GM19455 (cell line): ENCODE results near the gene PRKAG3.
"Not testable (repeated sequence)": the region's sequence is repeated elsewhere in the genome, so short reads cannot be mapped to it uniquely, and the experiment has no call there.

Experiments
- ATAC-seq: cut with Tn5 transposase; IDR thresholded peaks from one replicate; pipeline ENCODE4 v1.9.1; 2021; ENCODE audit not compliant: unreplicated experiment

Gene PRKAG3

DNA sequence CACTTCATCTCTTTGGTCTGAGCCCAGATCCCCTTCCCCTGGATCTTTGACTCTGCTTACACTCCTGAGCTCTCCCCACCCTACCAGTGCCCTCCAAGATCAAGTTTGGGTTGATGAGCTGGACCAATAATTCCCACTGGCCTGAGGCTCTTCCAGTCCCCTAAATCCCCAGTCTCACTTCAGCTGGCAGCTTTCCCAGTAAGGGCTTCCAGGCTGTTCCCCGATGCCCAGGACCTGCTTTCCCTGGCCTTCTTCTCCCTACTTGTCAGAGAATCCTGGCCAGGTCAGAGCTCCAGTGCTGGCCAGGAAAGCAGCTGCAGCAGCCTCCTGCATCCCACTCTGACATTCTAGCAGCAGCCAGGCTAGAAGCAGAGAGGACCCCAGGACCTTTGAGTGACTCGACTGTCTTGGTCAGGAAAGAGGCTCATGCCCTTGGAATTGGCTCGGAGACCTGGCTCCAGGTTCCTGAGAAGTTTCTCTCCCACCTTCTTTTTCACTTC lies 31.5 kb upstream of the PRKAG3 start:
- ATAC-seq, result no peak

DNA sequence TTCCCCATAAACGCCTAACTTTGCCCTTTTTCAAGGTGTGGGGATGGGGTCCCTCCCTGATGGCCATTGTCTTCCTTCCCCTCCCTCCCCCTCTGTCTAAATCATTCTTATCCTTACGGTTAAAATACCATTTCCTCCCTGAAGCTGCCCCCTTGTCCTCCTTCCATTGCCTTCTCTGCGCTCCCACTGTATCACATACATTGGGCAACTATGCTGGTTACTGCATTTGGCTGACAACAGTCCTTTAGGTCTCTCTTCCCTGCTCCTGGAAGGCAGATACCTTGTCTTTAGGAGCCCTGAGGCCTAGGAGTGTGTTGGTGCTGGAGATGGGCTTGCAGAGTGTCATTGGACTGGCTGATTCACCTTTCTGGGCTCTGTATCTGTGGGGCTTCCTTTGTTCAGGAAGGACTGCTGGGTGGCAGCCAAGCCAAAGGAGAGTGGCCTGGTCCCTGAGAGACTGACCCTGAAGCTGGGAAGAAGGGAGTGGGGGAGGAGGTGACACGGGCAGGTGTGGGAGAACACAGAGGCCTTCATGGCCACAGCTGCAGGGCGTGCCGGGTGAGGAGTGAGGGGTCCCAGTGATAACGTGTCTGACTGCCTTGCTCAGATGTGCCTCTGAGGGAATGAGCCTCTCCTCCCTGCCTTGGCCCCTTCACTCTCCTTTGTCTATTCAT lies 30.2 kb upstream of the PRKAG3 start:
- ATAC-seq, result no peak

DNA sequence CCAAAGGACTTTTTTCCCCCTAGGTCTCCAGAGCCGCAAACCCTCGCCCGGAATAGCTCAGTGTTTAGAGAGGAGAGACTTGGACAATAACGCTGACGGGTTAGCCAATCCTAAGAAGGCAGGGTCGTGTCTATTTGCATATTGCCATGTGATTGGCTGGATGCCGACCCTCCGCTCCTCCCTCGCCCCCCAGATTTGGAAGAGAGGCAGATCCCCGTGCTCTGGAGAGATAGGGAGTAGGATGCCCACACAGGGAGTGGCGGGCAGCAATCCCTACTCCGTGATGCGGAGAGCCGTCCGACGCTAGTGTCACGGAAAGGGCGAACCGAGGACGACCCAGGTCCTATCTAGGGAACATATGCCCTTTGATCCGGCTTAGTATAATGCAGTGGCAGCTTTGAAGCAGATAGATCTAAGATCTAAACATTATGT lies 29.4 kb upstream of the PRKAG3 start:
- ATAC-seq, result no peak

DNA sequence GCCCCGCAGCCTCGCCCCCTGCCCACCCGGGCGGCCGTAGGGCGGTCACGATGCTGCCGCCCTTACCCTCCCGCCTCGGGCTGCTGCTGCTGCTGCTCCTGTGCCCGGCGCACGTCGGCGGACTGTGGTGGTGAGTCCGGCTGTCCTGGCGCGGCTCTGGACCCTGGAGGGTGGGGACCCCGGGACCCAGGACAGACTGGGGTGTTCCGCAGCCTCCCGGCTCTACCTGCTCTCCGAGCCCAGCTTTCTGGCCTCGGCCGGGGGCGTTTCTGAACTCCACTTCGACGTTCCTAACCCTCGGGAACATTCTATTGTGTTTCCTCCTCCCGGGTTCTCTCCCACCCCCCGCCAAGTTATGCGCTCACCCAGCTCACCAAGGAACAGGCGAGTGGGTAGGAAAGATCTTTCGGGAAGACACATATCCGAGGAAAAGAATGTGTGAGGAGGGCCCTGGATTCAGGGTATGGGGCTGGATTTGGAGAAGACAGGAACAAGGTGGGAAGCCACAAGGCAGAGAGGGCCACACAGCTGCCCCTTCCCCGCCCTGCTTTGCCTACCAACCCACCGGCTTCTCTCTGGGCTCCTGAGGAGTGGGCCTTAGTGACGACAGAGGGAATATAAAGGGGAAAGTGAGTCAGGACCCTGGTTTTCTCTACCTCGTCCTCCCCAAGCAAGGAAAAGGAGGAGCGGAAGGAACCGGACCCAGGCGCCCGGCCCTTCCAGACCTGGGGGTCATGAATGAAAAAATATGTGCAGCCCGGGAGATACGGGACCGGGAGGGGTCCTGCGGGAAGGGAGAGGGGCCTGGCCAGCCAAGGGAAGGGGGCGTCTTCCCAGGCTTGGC lies 28.6 kb upstream of the PRKAG3 start:
- ATAC-seq, result no peak

DNA sequence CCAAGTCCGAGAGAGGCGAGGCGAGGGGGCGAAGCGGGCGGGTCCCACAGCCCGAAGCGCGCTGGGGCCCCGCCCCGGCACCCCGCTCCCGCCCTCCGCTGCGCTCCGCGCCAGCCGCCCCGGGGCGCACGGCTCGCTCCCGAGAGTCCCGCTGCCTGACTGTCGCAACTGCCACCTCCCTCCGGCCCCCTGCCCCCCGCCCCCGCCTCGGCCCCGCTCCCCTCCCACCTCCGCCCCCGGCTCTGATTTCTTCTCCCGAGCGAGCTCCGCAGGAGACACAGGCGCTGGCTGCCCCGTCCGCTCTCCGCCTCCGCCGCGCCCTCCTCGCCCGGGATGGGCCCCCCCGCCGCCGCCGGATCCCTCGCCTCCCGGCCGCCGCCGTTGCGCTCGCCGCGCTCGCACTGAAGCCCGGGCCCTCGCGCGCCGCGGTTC lies 28.0 kb upstream of the PRKAG3 start, which contains the start of gene WNT6:
Gene WNT6, plus strand, starts transcription at position 250 of the 432 bp plus-strand sequence. CDS start 233 bp downstream, outside the sequence.
- no peak for ATAC-seq

DNA sequence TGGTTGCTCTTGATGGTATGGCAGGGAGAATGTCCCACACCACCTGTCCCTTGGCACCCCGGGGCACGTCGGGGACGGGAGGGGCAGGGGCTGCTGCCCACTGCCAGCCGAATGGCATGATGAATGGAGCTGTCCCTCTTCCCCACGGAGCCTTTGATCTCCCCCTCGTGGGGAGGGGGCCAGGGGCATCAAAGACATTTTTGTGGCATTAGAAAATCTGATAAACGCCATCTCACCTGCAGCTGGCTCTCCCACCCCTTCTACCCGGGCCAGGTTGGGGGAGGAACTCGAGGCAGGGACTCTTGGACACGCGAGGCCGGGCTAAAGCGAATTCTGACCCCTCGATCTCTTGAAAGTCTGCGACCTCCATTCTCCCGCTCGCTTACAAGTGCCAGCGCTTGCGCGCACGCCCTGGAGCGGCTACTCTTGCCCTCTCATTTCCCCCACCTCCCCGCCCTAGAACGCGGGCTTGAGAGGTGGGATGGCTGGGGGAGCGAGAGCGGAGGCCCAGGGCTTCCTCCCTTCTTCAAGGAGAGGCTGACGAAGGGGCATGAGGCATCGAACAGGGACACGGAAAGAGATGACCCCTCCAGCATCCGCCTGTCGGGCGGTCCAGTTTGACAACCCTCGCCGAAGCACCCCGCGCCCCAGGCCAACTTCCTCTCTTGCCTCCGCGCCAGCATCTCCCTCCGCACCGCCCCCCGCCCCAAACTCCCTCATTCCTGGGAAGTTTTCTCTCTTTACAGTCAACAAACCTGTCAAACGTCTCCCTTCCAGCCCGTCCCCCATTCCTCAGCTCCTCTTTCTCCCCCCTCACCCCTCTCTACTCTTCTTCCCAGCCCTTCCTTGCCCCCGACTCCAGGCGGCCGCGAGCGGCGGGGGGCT lies 27.3 kb upstream of the PRKAG3 start:
- no peak for ATAC-seq

DNA sequence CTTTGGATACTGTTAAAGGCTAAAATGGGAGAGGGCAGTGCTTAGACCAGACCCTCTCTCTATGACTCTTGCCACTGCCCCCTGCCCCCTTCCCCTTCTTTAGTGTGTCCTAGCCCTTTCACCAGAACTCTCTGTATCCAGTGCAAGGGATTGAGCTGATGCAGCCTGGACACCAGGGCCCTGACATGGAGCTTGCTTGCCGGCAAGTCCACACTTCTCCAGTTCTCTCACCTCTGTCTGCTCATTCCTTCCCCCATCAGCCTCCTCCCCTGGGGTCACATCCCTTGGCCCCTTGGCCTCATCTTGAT lies 26.5 kb upstream of the PRKAG3 start:
- no peak for ATAC-seq

DNA sequence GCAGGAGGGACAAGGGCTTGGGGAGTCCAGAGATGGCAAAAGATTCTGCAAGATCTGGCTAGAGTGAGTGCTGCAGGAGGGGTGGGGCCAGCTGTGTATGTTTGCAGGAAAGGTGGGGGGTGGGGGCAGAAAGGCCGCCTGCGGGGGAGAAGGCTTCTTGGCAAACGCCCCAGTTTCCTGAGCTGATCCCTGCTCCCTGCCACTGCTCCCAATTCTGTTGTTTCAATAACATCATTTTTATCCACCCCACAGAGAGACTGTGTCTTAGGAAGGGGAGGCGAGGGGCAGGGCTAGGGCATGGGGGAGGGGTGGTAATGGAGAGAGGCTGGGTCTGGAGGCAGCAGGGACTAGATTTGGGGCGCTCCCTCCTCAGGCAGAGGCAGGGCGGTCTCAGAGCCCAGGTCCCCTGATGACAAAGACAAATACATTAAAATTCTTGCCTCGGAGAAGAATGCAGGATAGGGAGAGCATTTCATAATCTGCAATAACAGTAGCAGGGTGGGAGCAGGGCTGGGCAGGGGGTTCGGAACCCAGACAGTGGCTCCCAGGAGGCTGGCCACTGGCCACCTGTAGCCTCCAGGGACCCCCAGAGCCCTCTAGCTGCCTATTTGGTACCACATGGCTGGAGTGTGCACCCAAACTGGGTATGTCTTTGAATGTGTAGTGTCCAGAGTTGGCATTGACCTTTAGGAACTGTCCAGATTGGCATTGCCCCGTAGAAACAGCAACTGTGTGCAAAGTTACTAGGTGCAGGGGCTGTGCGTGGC lies 26.0 kb upstream of the PRKAG3 start:
- ATAC-seq, result no peak

DNA sequence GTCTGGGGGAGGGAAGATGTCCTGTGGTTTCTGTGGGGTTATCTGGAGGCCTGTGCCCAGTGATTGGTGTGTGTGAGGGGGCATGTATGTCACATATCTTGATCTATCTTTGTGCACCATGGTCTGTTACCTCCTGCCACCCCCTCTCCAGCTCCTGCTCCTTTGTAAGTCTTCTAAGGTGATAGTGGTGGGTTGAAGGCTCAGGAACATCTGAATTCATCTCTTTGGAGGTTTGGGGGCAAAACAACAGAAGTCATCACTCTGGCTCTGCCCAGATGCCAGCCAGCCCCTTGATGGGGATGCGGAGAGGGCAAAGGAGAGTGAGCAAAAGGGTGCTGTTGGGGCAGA lies 25.3 kb upstream of the PRKAG3 start:
- ATAC-seq, result no peak

DNA sequence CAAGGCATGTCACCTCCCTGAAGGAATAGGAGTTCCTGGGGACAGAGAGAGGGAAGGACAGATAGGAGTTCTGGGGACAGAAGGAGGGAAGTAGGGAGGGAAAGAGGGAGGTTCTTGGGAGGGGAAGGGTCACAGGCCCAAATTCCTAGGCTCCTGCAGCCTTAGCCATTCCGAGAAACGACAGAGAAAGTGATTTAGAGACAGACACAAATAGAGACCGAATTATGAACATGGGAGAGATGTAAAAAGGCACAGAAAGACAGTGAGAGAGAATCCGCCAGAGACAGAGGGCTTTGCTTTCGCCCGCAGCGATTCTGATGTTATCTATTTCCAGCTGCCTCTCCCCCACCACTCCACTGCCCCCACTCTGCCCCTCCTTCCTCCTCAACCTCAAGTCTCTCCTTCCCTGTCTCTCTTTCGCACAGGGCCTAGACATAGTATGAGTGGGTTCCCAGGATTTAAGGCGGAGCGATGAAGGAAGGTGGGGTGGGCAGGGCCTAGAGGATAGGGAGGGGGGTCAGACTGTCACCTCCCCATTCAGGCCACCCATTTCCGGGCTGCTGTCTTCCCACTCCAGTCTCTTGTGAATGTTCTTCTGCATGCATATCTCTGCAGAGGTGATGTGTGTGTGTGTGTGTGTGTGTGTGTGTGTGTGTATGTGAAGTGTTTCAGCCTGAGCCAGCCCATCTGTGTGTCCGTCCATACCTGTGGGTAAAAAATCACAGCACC lies 24.7 kb upstream of the PRKAG3 start:
- no peak for ATAC-seq

DNA sequence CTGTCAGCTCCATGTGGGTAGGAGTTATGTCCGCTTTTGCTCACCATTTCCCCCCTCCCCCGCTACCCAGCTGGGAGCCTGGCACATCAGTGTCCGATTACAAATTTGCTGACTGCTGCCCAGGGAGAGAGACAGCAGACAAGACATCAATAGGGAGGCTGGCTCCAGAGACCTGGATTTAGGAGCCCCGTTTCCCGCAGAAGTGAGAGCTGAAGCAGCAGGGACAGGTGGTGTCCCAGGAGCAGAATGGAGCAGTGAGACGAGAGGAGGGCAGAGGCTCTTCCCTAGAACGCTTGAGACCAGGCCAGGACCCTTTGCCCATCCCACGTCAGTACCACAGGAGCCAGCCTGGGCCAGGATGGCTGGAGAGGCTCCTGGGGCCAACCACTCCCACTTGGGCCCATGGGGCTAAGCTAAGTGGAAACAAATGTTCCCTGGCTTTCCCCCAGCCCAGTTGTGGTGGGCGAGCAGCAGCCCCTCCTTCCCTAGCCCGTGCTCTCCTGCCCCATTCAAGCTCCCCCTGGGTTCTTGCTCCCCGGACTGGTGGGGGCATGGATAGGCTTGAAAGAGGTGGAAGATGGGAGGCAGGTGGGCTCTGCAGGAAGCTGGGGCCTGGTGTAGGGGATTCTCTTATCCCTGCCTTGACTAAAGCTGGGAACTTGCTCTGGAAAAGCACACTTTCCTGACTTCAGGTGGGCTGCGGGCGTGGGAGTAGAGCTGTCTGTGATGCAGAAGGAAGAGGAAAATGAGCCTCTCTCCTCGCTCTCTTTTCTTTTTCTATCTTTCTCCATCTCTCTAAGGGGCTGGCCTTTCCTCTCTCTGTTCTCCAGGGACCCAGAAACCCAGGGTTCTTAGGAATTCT lies 23.9 kb upstream of the PRKAG3 start:
- no peak for ATAC-seq

DNA sequence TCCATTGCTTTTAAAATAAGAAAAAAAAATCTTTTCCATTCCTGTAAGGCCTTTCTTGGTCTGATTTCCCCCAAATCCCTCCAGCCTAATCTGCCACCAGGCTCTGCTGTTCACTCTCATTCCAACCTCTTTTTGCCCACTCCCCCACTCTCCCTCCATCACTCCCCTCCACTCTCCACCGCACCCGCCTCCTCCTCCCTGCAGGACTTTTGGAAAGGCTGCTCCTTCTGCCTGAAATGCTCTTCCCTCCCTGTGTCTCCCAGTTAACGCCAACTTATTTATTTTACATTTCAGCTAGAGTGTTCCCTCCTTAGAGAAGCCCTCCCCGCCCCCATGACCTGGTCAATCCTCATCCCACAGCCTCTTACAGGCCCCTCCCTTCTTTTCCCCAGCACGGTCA lies 23.3 kb upstream of the PRKAG3 start:
- no peak for ATAC-seq

DNA sequence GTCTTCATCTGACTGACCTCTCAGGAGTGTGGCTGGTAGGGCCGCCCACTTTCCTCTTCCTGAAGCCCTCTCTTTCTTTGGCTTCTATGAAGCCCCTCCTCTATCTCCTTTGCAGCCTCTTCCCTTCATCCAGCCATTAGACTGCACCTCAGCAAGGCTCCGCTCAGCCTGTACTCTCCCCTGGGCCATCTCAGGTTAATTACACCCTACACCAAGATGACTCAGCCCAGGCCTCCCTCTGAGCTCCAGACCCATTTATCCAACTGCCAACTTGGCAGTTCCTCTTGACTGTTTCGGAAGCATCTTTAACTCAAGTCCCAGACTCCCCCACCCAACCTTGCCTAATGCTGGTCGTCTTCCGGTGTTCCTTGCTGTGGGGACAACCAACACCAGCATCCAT lies 22.2 kb upstream of the PRKAG3 start:
- no peak for ATAC-seq

DNA sequence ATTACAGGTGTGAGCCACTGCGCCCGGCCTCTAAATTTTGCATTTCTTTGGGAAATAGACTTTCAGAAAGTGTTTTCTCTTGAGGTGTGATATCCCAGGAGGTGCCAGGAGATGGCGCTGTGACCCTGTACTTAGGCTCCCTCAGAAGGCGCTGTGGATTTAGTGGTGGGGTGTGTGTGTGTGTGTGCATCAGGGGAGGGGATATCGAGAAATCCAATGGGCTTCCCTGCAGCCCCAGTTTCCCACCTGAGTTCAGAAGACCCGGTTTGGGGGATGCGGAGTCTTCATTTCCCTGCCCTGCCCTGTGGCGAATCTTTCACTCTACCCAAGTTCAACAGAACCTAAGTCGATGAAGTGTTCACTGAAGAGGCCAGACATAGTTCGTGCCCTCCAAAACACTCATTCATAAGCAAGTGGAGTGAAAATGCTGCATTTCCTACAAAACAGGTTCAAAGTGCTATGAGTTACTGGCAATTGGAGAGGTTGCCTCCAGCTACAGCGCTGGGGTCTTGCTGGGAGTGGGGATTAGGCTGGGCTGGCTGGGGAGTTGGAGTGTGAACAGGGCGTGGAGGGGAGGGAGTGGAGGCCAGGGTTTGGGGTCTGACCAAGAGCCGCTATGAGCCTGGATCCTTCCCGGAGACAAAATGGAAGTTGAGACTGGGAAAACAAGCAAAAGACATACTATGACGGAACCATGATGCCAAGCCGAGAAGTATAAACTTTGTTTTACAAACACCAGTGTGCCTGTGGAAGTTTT lies 21.5 kb upstream of the PRKAG3 start:
- ATAC-seq, result no peak

DNA sequence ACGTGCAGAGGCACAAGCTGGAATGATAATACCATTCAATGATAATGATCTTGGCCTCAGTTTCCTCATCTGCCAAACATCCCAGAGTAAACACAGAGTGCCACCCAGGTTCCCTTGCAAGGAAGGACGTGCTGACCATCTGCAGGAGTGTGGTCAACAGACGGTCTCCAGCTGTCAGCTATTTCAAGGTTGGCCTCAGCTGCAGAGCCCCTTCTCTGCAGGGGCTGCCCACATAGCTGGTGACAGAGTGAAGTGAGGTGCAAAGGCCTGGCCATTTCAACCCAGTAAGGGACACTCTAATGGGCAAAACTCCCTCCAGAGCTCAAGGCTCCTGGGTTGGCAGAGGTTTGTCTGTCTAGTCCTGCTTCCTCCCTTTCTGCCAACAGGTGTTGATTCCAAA lies 19.7 kb upstream of the PRKAG3 start:
- no peak for ATAC-seq

DNA sequence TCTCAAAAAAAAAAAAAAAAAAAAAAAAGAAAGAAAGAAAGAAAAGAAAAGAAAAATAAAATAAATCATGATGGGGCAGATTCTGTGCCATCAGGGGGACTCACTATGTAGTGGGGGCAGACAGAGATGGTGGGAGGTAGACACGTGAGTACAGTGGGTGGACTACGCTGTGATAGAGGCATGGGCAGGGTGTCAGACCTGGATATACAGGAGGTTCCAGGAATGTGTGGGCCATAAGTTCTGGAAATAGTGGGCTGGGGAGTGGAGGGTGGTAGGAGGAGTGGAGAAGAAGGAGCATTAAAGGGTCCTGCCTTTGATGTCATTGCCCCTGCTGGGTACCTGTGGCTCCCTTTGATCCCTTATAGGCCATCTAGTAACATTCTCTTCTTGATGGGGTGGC lies 19.2 kb upstream of the PRKAG3 start:
- ATAC-seq, result no peak

DNA sequence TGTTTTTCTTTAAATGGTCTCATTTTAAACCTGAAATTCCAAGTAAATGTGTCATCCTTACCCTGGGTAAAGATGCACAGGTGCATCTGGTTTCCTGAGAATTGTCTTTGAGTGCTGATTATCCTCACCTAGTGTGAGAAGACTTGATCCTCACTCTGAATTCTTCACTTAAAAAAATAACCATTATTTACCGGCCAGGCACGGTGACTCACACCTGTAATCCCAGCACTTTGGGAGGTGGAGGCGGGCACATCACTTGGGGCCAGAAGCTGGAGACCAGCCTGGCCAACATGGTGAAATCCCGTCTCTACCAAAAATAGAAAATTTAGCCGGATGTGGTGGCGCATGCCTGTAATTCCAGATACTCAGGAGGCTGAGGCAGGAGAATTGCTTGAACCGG lies 18.1 kb upstream of the PRKAG3 start:
- ATAC-seq, result no peak

DNA sequence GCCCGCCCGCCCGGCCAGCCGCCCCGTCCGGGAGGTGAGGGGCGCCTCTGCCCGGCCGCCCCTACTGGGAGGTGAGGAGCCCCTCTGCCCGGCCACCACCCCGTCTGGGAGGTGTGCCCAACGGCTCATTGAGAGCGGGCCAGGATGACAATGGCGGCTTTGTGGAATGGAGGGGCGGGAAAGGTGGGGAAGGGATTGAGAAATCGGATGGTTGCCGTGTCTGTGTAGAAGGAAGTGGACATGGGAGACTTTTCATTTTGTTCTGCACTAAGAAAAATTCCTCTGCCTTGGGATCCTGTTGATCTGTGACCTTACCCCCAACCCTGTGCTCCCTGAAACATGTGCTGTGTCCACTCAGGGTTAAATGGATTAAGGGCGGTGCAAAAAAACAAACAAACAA lies 15.4 kb upstream of the PRKAG3 start:
- ATAC-seq, result not testable (repeated sequence)
